Adipose tissue (tissue), 3 donors: Measurements from ENCODE around the gene MATK. TPM values are rescaled to one million over a fixed set of nuclear protein-coding genes. Genes with fewer than 3 reads are reported as not detected.

Experiments
- H3K27ac ChIP-seq: one replicate; pipeline ENCODE4 v1.5.1; 2013; ENCODE audit warnings: low read depth, low read length
- WGBS, 3 donors: extraction: QIAGEN DNeasy Blood & Tissue Kit; methylation state at CpG; one replicate each; pipeline ENCODE4 v1.1.7; 2013; 5-methylcytosine and 5-hydroxymethylcytosine counted together
- polyA plus RNA-seq, 3 donors: library from polyadenylated mRNA; stranded (reverse); fragments of 200-250 nt; gene quantifications; one replicate each; pipeline ENCODE4 v1.2.3, GENCODE V29; 2013
- donor health status: healthy with polysubstance abuse.
- donor health status: Bipolar disorder and iron deficiency.
- donor health status: healthy.

Gene MATK
- polyA plus RNA-seq, 3 donors = 1.00 to 2.6 (median 2.0) TPM

- 53 to 63% (median 61%) methylated on average over 6 of the region's 6 CpGs for WGBS, 3 donors
- no peak overlapping the region for H3K27ac ChIP-seq
Measured at GRCh38 chr19:3798137-3798536, 12.0 kb upstream of the MATK start.

- no peak overlapping the region for H3K27ac ChIP-seq
- WGBS, 3 donors = 84 to 94% (median 91%) methylated on average over 2 of the region's 2 CpGs
Measured at GRCh38 chr19:3796358-3796757, 10.2 kb upstream of the MATK start.

- no peak overlapping the region for H3K27ac ChIP-seq
- 92 to 100% (median 96%) methylated on average over 3 of the region's 3 CpGs for WGBS, 3 donors
Measured at GRCh38 chr19:3793799-3794198, 7.6 kb upstream of the MATK start.

GRCh38 chr19:3792114-3792513 lies 5.9 kb upstream of the MATK start:
- WGBS, 3 donors = 74 to 80% (median 75%) methylated on average over 3 of the region's 3 CpGs

GRCh38 chr19:3790941-3791340 lies 4.8 kb upstream of the MATK start:
- 77 to 81% (median 80%) methylated on average over 7 of the region's 7 CpGs for WGBS, 3 donors
- H3K27ac ChIP-seq = no peak overlapping the region

More at GRCh38 chr19:3792114-3792513, 5.9 kb upstream of the MATK start:
- H3K27ac ChIP-seq = no peak overlapping the region

GRCh38 chr19:3790209-3790734 lies 4.1 kb upstream of the MATK start:
- 68 to 73% (median 71%) methylated on average over 6 of the region's 6 CpGs for WGBS, 3 donors
- H3K27ac ChIP-seq = no peak overlapping the region

- no peak overlapping the region for H3K27ac ChIP-seq
- WGBS, 3 donors = 44 to 52% (median 48%) methylated on average over 15 of the region's 16 CpGs
Measured at GRCh38 chr19:3788996-3789778, 3.0 kb upstream of the MATK start.

GRCh38 chr19:3785451-3785937 lies 687 bp downstream of the MATK start:
- WGBS, 3 donors = 1 to 2% (median 1%) methylated on average over 31 to 47 of the region's 47 CpGs
- H3K27ac ChIP-seq = no peak overlapping the region

GRCh38 chr19:3784607-3785450 lies 1.4 kb downstream of the MATK start:
- H3K27ac ChIP-seq = no peak overlapping the region
- 19 to 38% (median 23%) methylated on average over 25 of the region's 25 CpGs for WGBS, 3 donors

- WGBS, 3 donors = 71 to 84% (median 78%) methylated on average over 48 to 49 of the region's 49 CpGs
- no peak overlapping the region for H3K27ac ChIP-seq
Measured at GRCh38 chr19:3783660-3784584, 2.3 kb downstream of the MATK start.

- 85 to 90% (median 90%) methylated on average over 13 of the region's 13 CpGs for WGBS, 3 donors
Measured at GRCh38 chr19:3782903-3783302, 3.3 kb downstream of the MATK start.

GRCh38 chr19:3782330-3782729 lies 3.9 kb downstream of the MATK start:
- 93 to 95% (median 94%) methylated on average over 1 of the region's 1 CpG for WGBS, 3 donors
- H3K27ac ChIP-seq = no peak overlapping the region

More at GRCh38 chr19:3782903-3783302, 3.3 kb downstream of the MATK start:
- H3K27ac ChIP-seq = no peak overlapping the region

GRCh38 chr19:3781603-3782002 lies 4.6 kb downstream of the MATK start:
- WGBS, 3 donors = 95 to 97% (median 96%) methylated on average over 2 of the region's 2 CpGs
- no peak overlapping the region for H3K27ac ChIP-seq

GRCh38 chr19:3780786-3781304 lies 5.3 kb downstream of the MATK start:
- no peak overlapping the region for H3K27ac ChIP-seq
- 89 to 92% (median 91%) methylated on average over 9 of the region's 9 CpGs for WGBS, 3 donors

GRCh38 chr19:3778899-3779723 lies 7.1 kb downstream of the MATK start:
- 66 to 77% (median 73%) methylated on average over 43 to 44 of the region's 44 CpGs for WGBS, 3 donors
- H3K27ac ChIP-seq = no peak overlapping the region

GRCh38 chr19:3778104-3778867 lies 7.9 kb downstream of the MATK start:
- H3K27ac ChIP-seq = no peak overlapping the region
- 86 to 90% (median 90%) methylated on average over 27 to 37 of the region's 37 CpGs for WGBS, 3 donors
